Prostate gland (tissue), 2 donors: ENCODE data around the gene INTS14.

Source experiments
- POLR2A ChIP-seq: fragments of 450-650 bp; IDR thresholded peaks from one replicate; pipeline ENCODE4 v1.6.1; 2016; ENCODE audit warnings: antibody characterized with exemption, mild to moderate bottlenecking
- TF ChIP-seq, protein P1 (sequence below), 4 experiments: fragments of 200-600 bp in 2 of 4; fragments of 450-650 bp in 2 of 4; sonication (generic) in 2 of 4; IDR thresholded peaks; 1 replicate in 3 of 4; 2 replicates in 1 of 4; pipeline ENCODE4 v1.5.1; 2016 to 2019; ENCODE audit warnings: antibody characterized with exemption in 4 of 4, mild to moderate bottlenecking in 2 of 4, moderate library complexity in 2 of 4

DNA sequence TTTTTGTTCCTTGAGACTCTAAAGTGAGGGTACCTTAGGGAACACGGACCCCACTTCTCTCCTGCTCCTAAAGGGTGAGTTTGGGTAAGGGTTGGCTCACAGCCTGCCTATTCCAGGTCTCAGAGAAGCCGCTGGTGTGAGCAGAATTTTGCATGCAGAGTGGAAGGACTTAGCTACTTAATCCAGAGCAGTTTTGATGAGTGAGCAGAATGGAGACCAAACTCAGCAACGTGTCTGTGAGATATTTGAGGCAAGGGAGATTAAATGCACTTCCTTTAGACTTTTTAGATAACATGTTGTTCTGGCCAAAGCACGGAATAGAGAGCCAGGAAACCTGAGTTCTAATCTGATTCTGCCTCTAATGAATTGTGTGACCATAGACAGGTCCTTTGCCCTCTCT, 15.9 kb upstream of the INTS14 start:
- TF ChIP-seq, protein P1, sequence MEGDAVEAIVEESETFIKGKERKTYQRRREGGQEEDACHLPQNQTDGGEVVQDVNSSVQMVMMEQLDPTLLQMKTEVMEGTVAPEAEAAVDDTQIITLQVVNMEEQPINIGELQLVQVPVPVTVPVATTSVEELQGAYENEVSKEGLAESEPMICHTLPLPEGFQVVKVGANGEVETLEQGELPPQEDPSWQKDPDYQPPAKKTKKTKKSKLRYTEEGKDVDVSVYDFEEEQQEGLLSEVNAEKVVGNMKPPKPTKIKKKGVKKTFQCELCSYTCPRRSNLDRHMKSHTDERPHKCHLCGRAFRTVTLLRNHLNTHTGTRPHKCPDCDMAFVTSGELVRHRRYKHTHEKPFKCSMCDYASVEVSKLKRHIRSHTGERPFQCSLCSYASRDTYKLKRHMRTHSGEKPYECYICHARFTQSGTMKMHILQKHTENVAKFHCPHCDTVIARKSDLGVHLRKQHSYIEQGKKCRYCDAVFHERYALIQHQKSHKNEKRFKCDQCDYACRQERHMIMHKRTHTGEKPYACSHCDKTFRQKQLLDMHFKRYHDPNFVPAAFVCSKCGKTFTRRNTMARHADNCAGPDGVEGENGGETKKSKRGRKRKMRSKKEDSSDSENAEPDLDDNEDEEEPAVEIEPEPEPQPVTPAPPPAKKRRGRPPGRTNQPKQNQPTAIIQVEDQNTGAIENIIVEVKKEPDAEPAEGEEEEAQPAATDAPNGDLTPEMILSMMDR (IDR thresholded peaks at IDR 0.05), result no peak
- TF ChIP-seq POLR2A, result no peak
